ENCODE results near the gene NXN. TPM values are rescaled to one million over a fixed set of nuclear protein-coding genes. Genes with fewer than 3 reads are reported as not detected.
A peak's percentile ranks its signal among the peaks of the same experiment; 100 is the strongest.
"Not testable (repeated sequence)": the region's sequence is repeated elsewhere in the genome, so short reads cannot be mapped to it uniquely, and the experiment has no call there.

Gene NXN
- total RNA-seq, 8 experiments from 2014 or later: 1.0 to 66.4 (median 22.6) TPM

- H3K4me3 ChIP-seq: no peak overlapping the region
- WGBS, 10 experiments: 40 to 98% (median 80%) methylated on average over 1 to 11 of the region's 11 CpGs; no CpG with 5 or more reads in 3 of the 10 experiments
- ATAC-seq (replicated peaks in 6 of 8): no peak
- peaks cover 8 to 12% of the 10 kb centered on the region in 2 donors for H3K4me1 ChIP-seq (replicated peaks in 1 of 2)
- in situ Hi-C loops (cut with MboI; ENCODE audit: low pct_unique_long_range_greater_than_20kb in 2 of 9, low sequenced_read_pairs in 9 of 9, unreplicated experiment in 9 of 9): loop anchor here in 1 of 9 experiments (25.0 kb wide), 1 partner anchor 209 kb away; the partner anchor contains the start of genes NXN and TIMM22
- no peak overlapping the region for H3K27ac ChIP-seq
Measured at GRCh38 chr17:778096-778495, 201.5 kb downstream of the NXN start.

- H3K4me3 ChIP-seq: no peak overlapping the region
- peaks cover 0 to 8% of the 10 kb centered on the region in 2 donors for H3K4me1 ChIP-seq (replicated peaks in 1 of 2)
- ATAC-seq (replicated peaks in 6 of 8): no peak
- in situ Hi-C loops (cut with MboI; ENCODE audit: low pct_unique_long_range_greater_than_20kb in 2 of 9, low sequenced_read_pairs in 9 of 9, unreplicated experiment in 9 of 9): no loop called here
- peak overlapping the region in 1 of 2 donors; percentile 25 for H3K27ac ChIP-seq
- 69 to 100% (median 93%) methylated on average over 1 to 5 of the region's 5 CpGs; no CpG with 5 or more reads in 3 of the 10 experiments for WGBS, 10 experiments
Measured at GRCh38 chr17:774313-774584, 205.3 kb downstream of the NXN start.

- peak in 4 of 8 experiments; percentile 21 to 77 (median 50) for ATAC-seq (replicated peaks in 6 of 8)
- Histone ChIP-seq H3K4me1 (replicated peaks in 1 of 2) (peaks cover 0 to 8% of the 10 kb centered on the region in 2 donors), H3K4me3 (no peak overlapping the region), H3K27ac (peak overlapping the region in 1 of 2 donors; percentile 25)
- 20 to 95% (median 39%) methylated on average over 1 to 13 of the region's 14 CpGs for WGBS, 10 experiments
- in situ Hi-C loops (cut with MboI; ENCODE audit: low pct_unique_long_range_greater_than_20kb in 2 of 9, low sequenced_read_pairs in 9 of 9, unreplicated experiment in 9 of 9): no loop called here
Measured at GRCh38 chr17:773467-774312, 205.9 kb downstream of the NXN start.

GRCh38 chr17:773016-773415, 206.6 kb downstream of the NXN start:
- WGBS, 10 experiments: 60 to 96% (median 82%) methylated on average over 3 to 5 of the region's 5 CpGs; no CpG with 5 or more reads in 1 of the 10 experiments
- ATAC-seq (replicated peaks in 6 of 8): peak in 3 of 8 experiments; percentile 3 to 18 (median 11)
- in situ Hi-C loops (cut with MboI; ENCODE audit: low pct_unique_long_range_greater_than_20kb in 2 of 9, low sequenced_read_pairs in 9 of 9, unreplicated experiment in 9 of 9): no loop called here
- H3K4me3 ChIP-seq: no peak overlapping the region
- H3K4me1 ChIP-seq (replicated peaks in 1 of 2): peaks cover 0 to 8% of the 10 kb centered on the region in 2 donors
- H3K27ac ChIP-seq: no peak overlapping the region

- ATAC-seq (replicated peaks in 6 of 8): no peak
- Histone ChIP-seq H3K27ac (no peak overlapping the region), H3K4me1 (replicated peaks in 1 of 2) (no peaks in the 10 kb centered on the region), H3K4me3 (no peak overlapping the region)
- in situ Hi-C loops (cut with MboI; ENCODE audit: low pct_unique_long_range_greater_than_20kb in 2 of 9, low sequenced_read_pairs in 9 of 9, unreplicated experiment in 9 of 9): no loop called here
- WGBS, 10 experiments: 60 to 100% (median 86%) methylated on average over 2 to 3 of the region's 3 CpGs; no CpG with 5 or more reads in 2 of the 10 experiments
Measured at GRCh38 chr17:767076-767475, 212.5 kb downstream of the NXN start.

- in situ Hi-C loops (cut with MboI; ENCODE audit: low pct_unique_long_range_greater_than_20kb in 2 of 9, low sequenced_read_pairs in 9 of 9, unreplicated experiment in 9 of 9): no loop called here
- no peak for ATAC-seq (replicated peaks in 6 of 8)
- H3K4me3 ChIP-seq: no peak overlapping the region
Measured at GRCh38 chr17:760371-760770, 219.2 kb downstream of the NXN start.

GRCh38 chr17:759964-760363, 219.6 kb downstream of the NXN start:
- WGBS, 10 experiments: 39 to 100% (median 91%) methylated on average over 2 to 5 of the region's 5 CpGs; no CpG with 5 or more reads in 1 of the 10 experiments
- H3K27ac ChIP-seq: no peak overlapping the region

More at GRCh38 chr17:760371-760770, 219.2 kb downstream of the NXN start:
- H3K4me1 ChIP-seq (replicated peaks in 1 of 2): no peaks in the 10 kb centered on the region
- no peak overlapping the region for H3K27ac ChIP-seq
- 77 to 100% (median 92%) methylated on average over 1 to 9 of the region's 9 CpGs; no CpG with 5 or more reads in 1 of the 10 experiments for WGBS, 10 experiments

GRCh38 chr17:756010-756567, 223.5 kb downstream of the NXN start:
- WGBS, 10 experiments: 71 to 90% (median 77%) methylated on average over 2 to 12 of the region's 15 CpGs; no CpG with 5 or more reads in 1 of the 10 experiments
- H3K4me3 ChIP-seq; ATAC-seq (replicated peaks in 6 of 8); H3K4me1 ChIP-seq (replicated peaks in 1 of 2); H3K27ac ChIP-seq; in situ Hi-C loops (cut with MboI; ENCODE audit: low pct_unique_long_range_greater_than_20kb in 2 of 9, low sequenced_read_pairs in 9 of 9, unreplicated experiment in 9 of 9): not testable (repeated sequence)

More at GRCh38 chr17:759964-760363, 219.6 kb downstream of the NXN start:
- ATAC-seq (replicated peaks in 6 of 8): no peak
- in situ Hi-C loops (cut with MboI; ENCODE audit: low pct_unique_long_range_greater_than_20kb in 2 of 9, low sequenced_read_pairs in 9 of 9, unreplicated experiment in 9 of 9): no loop called here
- Histone ChIP-seq H3K4me3 (no peak overlapping the region), H3K4me1 (replicated peaks in 1 of 2) (no peaks in the 10 kb centered on the region)

- WGBS, 10 experiments: 30 to 99% (median 88%) methylated on average over 2 to 9 of the region's 9 CpGs; no CpG with 5 or more reads in 1 of the 10 experiments
- H3K4me1 ChIP-seq (replicated peaks in 1 of 2); H3K4me3 ChIP-seq; ATAC-seq (replicated peaks in 6 of 8); H3K27ac ChIP-seq; in situ Hi-C loops (cut with MboI; ENCODE audit: low pct_unique_long_range_greater_than_20kb in 2 of 9, low sequenced_read_pairs in 9 of 9, unreplicated experiment in 9 of 9): not testable (repeated sequence)
Measured at GRCh38 chr17:755319-755961, 224.1 kb downstream of the NXN start.

GRCh38 chr17:753418-753817, 226.2 kb downstream of the NXN start:
- WGBS, 10 experiments: 0 to 93% (median 78%) methylated on average over 2 to 7 of the region's 13 CpGs; no CpG with 5 or more reads in 6 of the 10 experiments
- in situ Hi-C loops (cut with MboI; ENCODE audit: low pct_unique_long_range_greater_than_20kb in 2 of 9, low sequenced_read_pairs in 9 of 9, unreplicated experiment in 9 of 9): no loop called here
- Histone ChIP-seq H3K4me3 (no peak overlapping the region), H3K4me1 (replicated peaks in 1 of 2) (peaks cover 9 to 10% of the 10 kb centered on the region in 2 donors), H3K27ac (no peak overlapping the region)
- ATAC-seq (replicated peaks in 6 of 8): peak in 1 of 8 experiments; percentile 3

GRCh38 chr17:752620-753219, 226.9 kb downstream of the NXN start:
- 40 to 100% (median 75%) methylated on average over 2 to 14 of the region's 43 CpGs; no CpG with 5 or more reads in 5 of the 10 experiments for WGBS, 10 experiments
- H3K27ac ChIP-seq: peak overlapping the region; percentile 66 to 80

GRCh38 chr17:752002-752619, 227.5 kb downstream of the NXN start, which contains the start of gene GEMIN4:
Gene GEMIN4, minus strand, starts transcription at chr17:752264. Its CDS starts 122 bp downstream, at chr17:752142.
- ATAC-seq (replicated peaks in 6 of 8): peak; percentile 75 to 93 (median 91)
- H3K4me1 ChIP-seq (replicated peaks in 1 of 2): peaks cover 9 to 10% of the 10 kb centered on the region in 2 donors
- WGBS, 10 experiments: 0% methylated on average over 6 of the region's 87 CpGs; no CpG with 5 or more reads in 9 of the 10 experiments
- H3K4me3 ChIP-seq: peak within 1 kb of the TSS; percentile 60 to 93 (median 82)
- in situ Hi-C loops (cut with MboI; ENCODE audit: low pct_unique_long_range_greater_than_20kb in 2 of 9, low sequenced_read_pairs in 9 of 9, unreplicated experiment in 9 of 9): no loop called here
- H3K27ac ChIP-seq: peak within 1 kb of the TSS; percentile 66 to 80

More at GRCh38 chr17:752620-753219, 226.9 kb downstream of the NXN start:
- H3K4me3 ChIP-seq: peak overlapping the region; percentile 60 to 93 (median 82)
- in situ Hi-C loops (cut with MboI; ENCODE audit: low pct_unique_long_range_greater_than_20kb in 2 of 9, low sequenced_read_pairs in 9 of 9, unreplicated experiment in 9 of 9): no loop called here
- peaks cover 9 to 10% of the 10 kb centered on the region in 2 donors for H3K4me1 ChIP-seq (replicated peaks in 1 of 2)
- ATAC-seq (replicated peaks in 6 of 8): peak in 2 of 8 experiments; percentile 39 to 45
